Superior temporal gyrus (tissue), 1 donor: ENCODE data around the gene JUP.

ENCODE experiments used
- DNase-seq: peaks from one replicate; pipeline ENCODE4 v3.0.0-alpha.2; 2016; ENCODE audit errors: extremely low spot score

JUP gene

DNA sequence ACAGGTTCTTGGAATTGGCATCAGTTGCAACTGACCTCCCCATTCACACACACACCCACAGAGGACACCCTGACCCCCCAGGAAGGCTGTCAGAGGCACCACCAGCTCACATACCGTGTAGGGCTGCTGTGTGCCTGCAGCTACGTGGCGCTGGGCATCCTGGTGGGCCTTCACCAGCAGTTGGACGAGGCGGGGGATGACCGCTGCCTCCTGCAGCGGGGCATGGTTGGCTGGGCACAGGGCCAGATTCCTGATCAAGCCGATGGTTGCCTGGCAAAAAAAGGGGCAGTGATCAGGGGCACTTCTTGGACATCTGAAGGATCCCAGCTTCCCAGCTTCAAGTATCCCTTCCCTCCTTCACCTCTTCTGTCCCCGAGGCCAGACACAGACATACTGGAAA, 27.9 kb downstream of the JUP start:
- DNase-seq = no peak

DNA sequence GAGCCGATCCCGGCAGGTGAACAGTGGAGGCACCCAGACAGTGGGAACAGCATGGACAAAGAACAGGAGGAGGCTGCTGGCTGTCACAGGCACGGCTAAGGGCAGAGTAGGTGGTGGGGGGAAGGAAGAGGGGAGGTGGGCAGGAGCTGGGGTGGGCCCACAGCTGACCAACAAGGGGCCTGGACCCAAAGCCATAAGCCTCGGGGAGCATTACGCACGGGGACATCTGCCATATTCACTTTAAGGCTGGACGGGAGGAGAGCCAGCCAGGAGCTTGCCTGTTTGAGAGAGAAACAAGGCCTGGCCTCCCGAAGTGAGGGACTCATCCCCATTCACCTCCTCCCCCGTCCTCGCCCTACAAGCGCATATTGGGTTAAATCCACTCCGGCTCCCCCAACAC, 32.4 kb downstream of the JUP start:
- no peak for DNase-seq

DNA sequence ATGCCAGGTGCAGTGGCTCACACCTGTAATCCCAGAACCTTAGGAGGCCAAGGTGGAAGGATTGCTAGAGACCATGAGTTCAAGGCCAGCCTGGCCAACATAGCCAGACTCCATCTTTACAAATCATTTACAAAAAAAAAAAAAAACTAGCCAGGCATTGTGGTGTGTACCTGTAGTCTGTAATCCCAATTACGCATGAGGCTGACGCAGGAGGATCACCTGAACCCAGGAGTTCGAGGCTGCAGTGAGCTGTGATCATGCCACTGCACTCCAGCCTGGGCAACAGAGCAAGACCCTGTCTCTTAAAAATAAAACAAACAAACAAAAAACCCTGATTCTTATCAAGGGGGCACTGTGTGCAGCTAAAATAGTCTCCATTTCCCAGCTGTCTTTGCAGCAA, 35.2 kb downstream of the JUP start:
- DNase-seq = no peak

DNA sequence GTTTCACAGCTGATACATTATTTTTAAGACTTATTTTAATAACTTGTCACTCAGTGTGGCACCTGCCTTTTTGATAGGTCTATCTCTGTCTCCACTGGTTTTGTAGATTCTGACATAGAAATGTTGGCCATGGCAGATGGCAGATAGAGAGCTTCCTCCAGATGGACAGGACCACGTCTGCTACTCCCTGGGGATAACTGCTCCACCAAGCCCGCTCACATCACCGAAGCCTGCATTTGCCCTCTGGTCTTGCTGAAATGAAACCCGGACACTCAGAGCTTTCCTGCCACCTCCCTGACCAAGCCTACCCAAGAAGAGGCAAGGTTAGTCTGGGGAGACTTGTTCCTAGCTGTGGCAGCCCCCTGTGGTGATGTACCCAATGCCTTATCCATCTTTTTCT, 35.6 kb downstream of the JUP start:
- no peak for DNase-seq

GRCh38 chr17:41748275-41748674, 38.2 kb downstream of the JUP start:
- no peak for DNase-seq

GRCh38 chr17:41741709-41742108, 44.8 kb downstream of the JUP start:
- no peak for DNase-seq

- DNase-seq = no peak
Measured at GRCh38 chr17:41740506-41740905, 46.0 kb downstream of the JUP start.

DNA sequence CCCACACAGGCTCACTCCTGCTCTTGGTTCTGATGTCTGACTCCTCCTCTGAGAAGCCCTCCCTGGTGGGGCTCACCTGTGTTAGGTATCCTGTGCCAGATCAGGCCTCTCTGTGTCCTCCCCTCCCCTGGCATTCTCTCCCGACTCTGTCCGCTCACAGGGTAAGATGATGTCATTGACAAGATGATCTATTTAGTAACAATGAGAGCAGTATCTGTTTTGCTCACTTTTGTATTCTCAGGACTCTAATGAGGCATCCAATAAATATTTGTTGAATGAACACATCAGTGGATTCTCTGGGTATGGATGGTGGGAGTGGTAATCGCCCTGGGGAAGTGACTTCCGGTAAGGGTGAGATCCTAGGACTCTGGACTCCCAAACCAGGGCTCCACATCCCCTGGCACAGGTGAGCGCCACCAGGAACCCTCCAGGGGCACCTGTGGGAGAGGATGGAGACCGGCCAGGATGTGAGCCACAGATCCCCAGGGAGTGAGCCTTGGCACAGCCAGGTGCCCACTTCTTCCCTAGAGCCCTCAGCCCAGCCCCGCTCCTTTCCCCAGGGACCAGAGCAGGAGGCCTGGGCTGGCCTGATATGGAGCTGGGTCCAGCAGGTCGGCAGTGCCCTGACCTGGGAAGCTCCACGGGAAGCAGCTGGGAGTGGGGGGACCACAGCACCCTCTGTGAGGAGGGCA, 46.7 kb downstream of the JUP start:
- DNase-seq = no peak

DNA sequence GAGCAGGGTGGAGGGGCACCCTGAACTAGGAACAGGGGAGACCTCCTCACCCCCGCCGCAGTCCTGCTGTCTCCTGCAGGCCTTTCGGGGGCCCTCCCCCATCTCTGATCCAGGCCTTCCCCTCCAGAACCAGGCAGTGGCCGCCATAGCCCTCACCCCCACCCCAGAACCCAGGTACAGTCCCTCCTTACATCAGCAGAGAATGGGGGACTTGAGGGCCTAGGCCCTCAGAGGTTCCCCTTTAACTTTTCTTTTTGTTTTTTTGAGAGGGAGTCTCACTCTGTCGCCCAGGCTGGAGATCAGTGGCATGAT, 47.8 kb downstream of the JUP start:
- DNase-seq = no peak

DNA sequence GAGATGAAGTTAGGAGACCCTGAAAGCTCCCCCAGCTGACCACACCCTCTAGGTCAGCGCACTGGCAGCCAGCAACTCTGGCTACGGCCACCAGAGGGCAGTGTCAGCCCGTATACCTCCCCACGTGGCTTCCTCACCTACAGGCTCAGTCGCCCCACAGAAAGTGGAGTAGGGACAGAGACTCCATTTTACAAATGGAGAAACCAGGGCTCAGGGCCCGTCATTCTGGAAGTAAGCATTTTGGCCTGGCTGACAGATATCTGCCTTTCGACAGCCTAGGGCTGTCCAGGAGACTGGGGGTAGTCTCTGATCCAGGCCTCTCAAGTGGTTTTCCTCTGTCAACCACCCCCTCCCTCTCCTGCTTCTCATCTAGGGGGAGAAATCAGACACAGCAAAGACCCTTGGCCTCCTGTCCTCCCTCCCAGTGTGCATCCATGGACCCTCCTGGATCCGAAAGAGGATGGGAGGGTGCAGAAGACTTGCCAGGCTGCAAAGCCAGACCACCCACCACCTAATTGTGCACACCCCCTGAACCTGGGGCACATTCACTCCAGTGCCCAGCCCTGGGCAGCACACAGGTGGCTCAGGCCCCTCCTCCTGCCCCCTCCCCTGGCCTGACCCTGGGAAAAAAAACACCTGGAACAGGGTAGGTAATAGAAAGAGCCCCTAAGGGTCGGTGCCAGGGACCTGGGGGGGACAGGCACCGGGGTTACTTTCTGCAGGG, 48.3 kb downstream of the JUP start:
- peak; percentile 91 for DNase-seq

DNA sequence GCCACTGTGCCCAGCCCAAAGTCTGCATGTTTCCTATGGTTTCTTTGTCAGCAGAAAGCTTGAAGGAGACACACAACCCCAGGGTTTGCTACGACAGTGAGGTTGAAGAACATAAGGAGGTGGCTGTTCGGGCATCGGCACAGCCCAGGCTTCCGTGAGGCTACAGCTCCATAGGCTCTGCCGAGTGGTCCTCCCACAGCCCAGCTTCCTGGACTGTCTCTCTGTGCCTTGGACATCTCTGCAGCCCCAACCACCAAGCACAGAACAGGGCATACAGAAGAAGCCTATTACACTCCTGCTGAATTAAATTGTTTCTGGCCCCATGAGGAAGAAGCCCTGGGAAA, 48.9 kb downstream of the JUP start:
- no peak for DNase-seq

GRCh38 chr17:41736983-41737679, 49.4 kb downstream of the JUP start:
- no peak for DNase-seq

- DNase-seq = no peak
Measured at GRCh38 chr17:41735744-41736143, 50.8 kb downstream of the JUP start.

- no peak for DNase-seq
Measured at GRCh38 chr17:41734949-41735313, 51.6 kb downstream of the JUP start.

DNA sequence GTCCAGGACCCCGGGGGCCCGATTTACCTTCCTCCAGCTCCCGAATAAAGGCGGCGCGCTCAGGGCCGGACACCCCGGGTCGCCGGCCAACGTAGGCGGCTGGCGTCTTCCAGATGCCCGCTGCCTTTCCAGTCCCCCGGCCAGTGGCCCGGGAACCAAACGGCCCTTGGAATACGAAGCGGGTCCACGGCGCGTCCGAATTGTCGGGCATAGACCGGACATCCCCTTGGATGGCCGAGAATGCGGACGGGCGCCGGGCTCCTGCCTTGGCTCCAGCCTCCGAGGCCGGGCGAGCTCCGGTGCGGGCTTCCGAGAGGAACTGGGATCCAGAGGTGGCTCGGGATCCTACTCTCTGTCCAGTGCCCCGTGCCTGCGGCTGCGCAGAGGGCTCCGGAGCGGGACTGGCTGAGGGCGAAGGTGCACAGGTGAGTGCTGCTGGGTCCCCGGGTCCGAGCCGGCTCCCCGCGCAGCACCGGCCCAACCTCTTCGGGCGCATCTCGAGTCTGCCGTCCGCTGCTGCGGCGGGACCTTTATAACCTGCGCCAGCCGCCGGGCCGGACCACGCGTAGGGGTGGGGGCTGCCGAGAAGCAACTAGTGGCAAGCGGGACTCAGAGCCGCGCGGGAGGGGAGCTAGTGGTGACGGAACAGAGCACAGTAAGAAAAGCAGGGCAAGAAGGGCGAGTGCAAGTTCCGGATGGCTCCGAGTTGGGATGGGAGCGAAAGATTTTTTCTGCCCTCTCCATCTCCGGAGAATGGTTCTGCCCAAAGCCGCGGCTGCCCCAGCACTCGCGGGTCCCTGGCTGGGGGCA, 52.2 kb downstream of the JUP start, which contains the start of gene HAP1:
TSS of gene HAP1 (minus strand) at position 505 of the 810 bp plus-strand sequence. CDS start at position 496, 9 bp downstream.
- DNase-seq = peak; percentile 14

- DNase-seq = no peak
Measured at GRCh38 chr17:41733348-41734138, 53.0 kb downstream of the JUP start.

- no peak for DNase-seq
Measured at GRCh38 chr17:41731836-41732235, 54.7 kb downstream of the JUP start.

GRCh38 chr17:41730479-41730878, 56.0 kb downstream of the JUP start:
- DNase-seq = no peak

DNA sequence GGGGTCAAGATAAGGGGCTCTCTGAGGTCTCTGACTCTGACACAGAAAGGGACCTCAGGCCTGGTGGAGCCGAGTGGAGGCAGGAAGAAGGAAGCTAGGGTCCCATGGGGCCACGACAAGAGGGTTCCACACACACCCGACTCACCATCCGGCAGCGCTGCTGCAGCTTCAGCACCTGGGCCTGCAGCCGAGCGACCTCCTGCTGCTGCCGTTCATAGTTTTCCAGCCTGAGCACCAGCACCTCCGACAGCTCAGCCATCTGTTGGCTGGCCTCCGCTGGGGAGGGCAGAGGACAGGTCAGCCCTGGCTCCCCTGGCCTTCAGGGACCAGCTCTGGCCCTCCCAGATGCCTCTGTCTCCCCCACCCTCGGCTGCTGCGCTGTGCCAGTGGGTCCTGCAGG, 58.5 kb downstream of the JUP start:
- DNase-seq = no peak

DNA sequence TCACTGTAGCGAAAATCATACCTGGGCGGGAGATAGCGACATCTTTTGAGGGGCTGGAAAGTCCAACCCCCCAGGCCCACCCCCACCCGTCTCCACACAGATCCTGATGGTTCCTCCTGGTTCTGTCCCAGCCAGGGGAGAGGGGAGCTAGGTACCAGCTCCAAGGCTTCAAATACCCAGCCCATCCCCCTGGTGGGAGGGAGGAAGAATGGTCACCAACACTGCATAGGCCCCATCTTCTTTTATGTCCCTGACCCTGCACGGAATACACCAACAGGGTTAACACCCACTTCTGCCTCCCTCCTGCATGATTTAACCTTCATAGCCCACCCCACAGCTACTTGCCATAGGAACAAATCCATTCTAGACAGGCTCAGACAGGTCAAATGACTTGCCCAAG, 61.4 kb downstream of the JUP start:
- no peak for DNase-seq

DNA sequence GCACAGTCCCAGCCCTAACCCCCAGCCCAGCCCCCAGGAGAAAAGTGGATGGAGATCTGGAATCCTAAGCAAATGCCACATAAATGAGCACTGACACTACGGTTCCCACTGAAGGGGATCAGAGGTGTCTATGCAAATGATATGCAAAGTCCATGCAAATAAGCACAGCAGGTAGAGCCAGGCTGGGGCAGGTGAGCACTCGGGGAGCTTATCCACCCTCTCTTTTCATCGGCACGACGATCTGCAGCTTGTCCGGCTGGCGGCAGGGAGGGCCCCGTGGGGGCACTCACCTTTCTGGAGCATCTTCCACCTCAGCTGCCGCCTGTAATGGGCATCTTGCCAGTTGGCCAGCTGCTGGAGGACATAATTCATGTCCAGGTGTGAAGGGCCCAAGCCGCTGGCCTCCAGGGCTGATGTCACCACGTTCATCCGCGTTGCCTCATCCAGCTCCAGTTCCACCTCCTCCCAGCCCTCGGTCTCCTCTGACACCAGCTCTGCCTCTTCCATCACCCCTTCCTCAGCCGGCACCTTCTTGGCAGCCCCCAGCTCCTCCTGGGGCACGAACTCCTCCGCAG, 61.9 kb downstream of the JUP start:
- DNase-seq = no peak
